Measurements from ENCODE around the gene JMJD8. TPM values are rescaled to one million over a fixed set of nuclear protein-coding genes. Genes with fewer than 3 reads are reported as not detected.

Gene JMJD8
- total RNA-seq, 2 donors from 2014 or later, result 40.7 to 72.1 TPM

- Histone ChIP-seq H3K9ac (ENCODE audit: low read depth in 2 of 2, low read length in 2 of 2) (no peak overlapping the region), H3K4me1 (peaks cover 19% of the 10 kb centered on the region), H3K9me3 (no peaks in the 10 kb centered on the region), H3K36me3 (peaks cover 23% of the 10 kb centered on the region), H3K27me3 (no peaks in the 10 kb centered on the region), H3K27ac (no peak overlapping the region), H3K4me3 (no peak overlapping the region)
- intact Hi-C loops (cut with DNase I), result no loop called here
- TF ChIP-seq, protein P1, sequence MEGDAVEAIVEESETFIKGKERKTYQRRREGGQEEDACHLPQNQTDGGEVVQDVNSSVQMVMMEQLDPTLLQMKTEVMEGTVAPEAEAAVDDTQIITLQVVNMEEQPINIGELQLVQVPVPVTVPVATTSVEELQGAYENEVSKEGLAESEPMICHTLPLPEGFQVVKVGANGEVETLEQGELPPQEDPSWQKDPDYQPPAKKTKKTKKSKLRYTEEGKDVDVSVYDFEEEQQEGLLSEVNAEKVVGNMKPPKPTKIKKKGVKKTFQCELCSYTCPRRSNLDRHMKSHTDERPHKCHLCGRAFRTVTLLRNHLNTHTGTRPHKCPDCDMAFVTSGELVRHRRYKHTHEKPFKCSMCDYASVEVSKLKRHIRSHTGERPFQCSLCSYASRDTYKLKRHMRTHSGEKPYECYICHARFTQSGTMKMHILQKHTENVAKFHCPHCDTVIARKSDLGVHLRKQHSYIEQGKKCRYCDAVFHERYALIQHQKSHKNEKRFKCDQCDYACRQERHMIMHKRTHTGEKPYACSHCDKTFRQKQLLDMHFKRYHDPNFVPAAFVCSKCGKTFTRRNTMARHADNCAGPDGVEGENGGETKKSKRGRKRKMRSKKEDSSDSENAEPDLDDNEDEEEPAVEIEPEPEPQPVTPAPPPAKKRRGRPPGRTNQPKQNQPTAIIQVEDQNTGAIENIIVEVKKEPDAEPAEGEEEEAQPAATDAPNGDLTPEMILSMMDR (IDR thresholded peaks at IDR 0.05), result no peak
- DNase-seq, result no peak
Observed at GRCh38 chr16:673399-673991, 10.6 kb downstream of the JMJD8 start.

- Histone ChIP-seq H3K4me3 (no peak overlapping the region), H3K27me3 (no peaks in the 10 kb centered on the region), H3K36me3 (peaks cover 23% of the 10 kb centered on the region), H3K4me1 (peaks cover 19% of the 10 kb centered on the region), H3K27ac (no peak overlapping the region), H3K9ac (ENCODE audit: low read depth in 2 of 2, low read length in 2 of 2) (no peak overlapping the region), H3K9me3 (no peaks in the 10 kb centered on the region)
- intact Hi-C loops (cut with DNase I), result no loop called here
- DNase-seq, result no peak
- TF ChIP-seq, protein P1 (IDR thresholded peaks at IDR 0.05), result no peak
Observed at GRCh38 chr16:672851-673250, 11.3 kb downstream of the JMJD8 start.

- peaks cover 19% of the 10 kb centered on the region for H3K4me1 ChIP-seq
- H3K4me3 ChIP-seq, result no peak overlapping the region
- H3K27ac ChIP-seq, result no peak overlapping the region
- no peaks in the 10 kb centered on the region for H3K9me3 ChIP-seq
- no peak for DNase-seq
- peaks cover 23% of the 10 kb centered on the region for H3K36me3 ChIP-seq
- no peak overlapping the region for H3K9ac ChIP-seq (ENCODE audit: low read depth in 2 of 2, low read length in 2 of 2)
- no peaks in the 10 kb centered on the region for H3K27me3 ChIP-seq
- TF ChIP-seq, protein P1 (IDR thresholded peaks at IDR 0.05), result no peak
- intact Hi-C loops (cut with DNase I), result no loop called here
Observed at GRCh38 chr16:672371-672770, 11.8 kb downstream of the JMJD8 start.

DNA sequence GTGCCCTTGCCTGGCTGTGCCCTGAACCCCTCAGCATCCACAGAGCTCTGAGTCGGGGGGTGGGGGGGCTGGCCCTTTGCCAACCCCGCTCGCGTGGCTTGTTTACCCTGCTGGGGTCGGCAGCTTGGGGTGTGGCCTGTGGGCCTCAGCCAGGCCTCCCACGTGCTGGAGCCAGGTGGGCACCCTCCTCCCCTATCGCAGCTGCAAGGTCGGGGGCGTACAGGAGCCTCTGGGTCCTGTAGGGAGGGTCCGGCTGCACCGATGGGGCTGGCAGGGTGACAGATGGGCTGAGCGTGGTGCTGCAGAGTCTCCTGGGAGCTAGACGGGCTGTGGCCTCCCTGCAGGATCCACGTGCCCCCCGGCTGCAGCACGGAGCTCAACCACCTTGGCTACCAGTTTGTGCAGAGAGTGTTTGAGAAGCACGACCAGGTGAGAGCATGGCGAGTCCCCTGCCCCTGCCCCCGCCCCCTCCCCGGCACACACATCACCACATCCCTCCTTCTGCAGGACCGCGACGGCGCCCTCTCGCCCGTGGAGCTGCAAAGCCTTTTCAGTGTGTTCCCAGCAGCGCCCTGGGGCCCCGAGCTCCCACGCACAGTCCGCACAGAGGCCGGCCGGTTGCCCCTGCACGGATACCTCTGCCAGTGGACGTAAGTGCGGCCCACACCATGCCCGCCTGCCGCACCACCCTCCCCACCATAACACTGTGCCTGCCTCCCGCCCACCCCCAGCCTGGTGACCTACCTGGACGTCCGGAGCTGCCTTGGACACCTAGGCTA is 12.6 kb downstream of the JMJD8 start:
- H3K27me3 ChIP-seq, result no peaks in the 10 kb centered on the region
- intact Hi-C loops (cut with DNase I), result no loop called here
- peaks cover 23% of the 10 kb centered on the region for H3K36me3 ChIP-seq
- no peak overlapping the region for H3K27ac ChIP-seq
- H3K9me3 ChIP-seq, result no peaks in the 10 kb centered on the region
- H3K9ac ChIP-seq (ENCODE audit: low read depth in 2 of 2, low read length in 2 of 2), result no peak overlapping the region
- H3K4me1 ChIP-seq, result peaks cover 19% of the 10 kb centered on the region
- TF ChIP-seq, protein P1 (IDR thresholded peaks at IDR 0.05), result no peak
- DNase-seq, result no peak
- no peak overlapping the region for H3K4me3 ChIP-seq

- Histone ChIP-seq H3K27ac (no peak overlapping the region), H3K36me3 (peaks cover 23% of the 10 kb centered on the region), H3K4me3 (no peak overlapping the region), H3K9ac (ENCODE audit: low read depth in 2 of 2, low read length in 2 of 2) (no peak overlapping the region), H3K9me3 (no peaks in the 10 kb centered on the region), H3K27me3 (no peaks in the 10 kb centered on the region), H3K4me1 (peaks cover 14% of the 10 kb centered on the region)
- intact Hi-C loops (cut with DNase I), result no loop called here
- TF ChIP-seq, protein P1 (IDR thresholded peaks at IDR 0.05), result no peak
- no peak for DNase-seq
Observed at GRCh38 chr16:670485-671352, 13.4 kb downstream of the JMJD8 start.
